Endothelial cell of umbilical vein (primary cell): ENCODE measurements around the gene LEMD3. TPM values are rescaled to one million over a fixed set of nuclear protein-coding genes. Genes with fewer than 3 reads are reported as not detected.
A peak's percentile ranks its signal among the peaks of the same experiment; 100 is the strongest.

Experiments used
- BruUV-seq: library from RNA; stranded (reverse); fragments of 400-500 nt; replicated peaks from 2 replicates; lab custom pipeline; 2021; lab: Mats Ljungman, UMichigan
- CTCF ChIA-PET: fragments of 300-600, 350-600 bp; sonication (Branson Sonifier 250); formaldehyde crosslinking; loops from one replicate; lab custom pipeline; 2021; ENCODE audit warnings: antibody characterized with exemption, inconsistent platforms; lab: Charles Lee
- POLR2A ChIA-PET: fragments of 300-600, 350-600 bp; sonication (Branson Sonifier 250); formaldehyde crosslinking; loops from one replicate; lab custom pipeline; 2021; ENCODE audit warnings: antibody characterized with exemption, inconsistent platforms; lab: Charles Lee
- DNase-seq: peaks from one replicate; pipeline ENCODE4 v3.0.0-alpha.2; 2011; ENCODE audit warnings: low read depth, low spot score
- FAIRE-seq: peaks from 2 replicates; lab custom pipeline; 2011; peaks lifted over from hg19 to GRCh38; lab: Jason Lieb, UNC
- H2AFZ ChIP-seq: 2 replicates; pipeline ENCODE4 v1.6.0; 2012; ENCODE audit warnings: low read depth, low read length, control low read depth, inconsistent platforms
- H3K27ac ChIP-seq: 2 replicates; pipeline ENCODE4 v1.5.1; 2011; ENCODE audit warnings: low read depth, mild to moderate bottlenecking, control low read depth, low read length, moderate library complexity; ENCODE audit not compliant: insufficient read depth
- H3K27me3 ChIP-seq, 2 experiments: 2 replicates each; pipeline versions ENCODE4 v1.6.0 to v1.6.1; 2011; ENCODE audit warnings: low read length in 2 of 2, mixed read lengths in 1 of 2; ENCODE audit not compliant: control insufficient read depth in 2 of 2, insufficient read depth in 2 of 2
- H3K36me3 ChIP-seq, 2 experiments: 2 replicates in 1 of 2; 3 replicates in 1 of 2; pipeline ENCODE4 v1.5.1; 2011; ENCODE audit warnings: low read length in 2 of 2, mild to moderate bottlenecking in 1 of 2, moderate library complexity in 1 of 2; ENCODE audit not compliant: control insufficient read depth in 2 of 2, insufficient read depth in 2 of 2; ENCODE audit errors: extremely low read depth in 1 of 2
- H3K4me1 ChIP-seq: 3 replicates; pipeline ENCODE4 v1.5.1; 2011; ENCODE audit warnings: mild to moderate bottlenecking, low read length; ENCODE audit not compliant: control insufficient read depth, insufficient read depth; ENCODE audit errors: extremely low read depth
- H3K4me2 ChIP-seq: 2 replicates; pipeline ENCODE4 v1.6.1; 2011; ENCODE audit warnings: low read length, control low read depth, mixed read lengths; ENCODE audit not compliant: insufficient read depth
- H3K4me3 ChIP-seq, 3 experiments: fragments of 200-600 bp in 1 of 3; sonication (generic), shearing (Covaris generic) in 1 of 3; replicated peaks in 1 of 3; 2 replicates each; pipeline ENCODE4 v1.5.1; 2011 to 2016; ENCODE audit warnings: control low read depth in 3 of 3, low read length in 3 of 3, mild to moderate bottlenecking in 2 of 3, inconsistent platforms in 1 of 3, low read depth in 1 of 3, moderate library complexity in 1 of 3; ENCODE audit not compliant: insufficient read depth in 1 of 3
- H3K79me2 ChIP-seq: 2 replicates; pipeline ENCODE4 v1.6.0; 2012; ENCODE audit warnings: low read length, inconsistent platforms; ENCODE audit not compliant: control insufficient read depth, insufficient read depth
- H3K9ac ChIP-seq: replicated peaks from 2 replicates; pipeline ENCODE3; 2011; ENCODE audit warnings: low read length, control low read depth; ENCODE audit not compliant: insufficient read depth; ENCODE audit errors: extremely low read depth
- H3K9me1 ChIP-seq: replicated peaks from 3 replicates; pipeline ENCODE4 v1.6.0; 2011; ENCODE audit warnings: mild to moderate bottlenecking, low read length; ENCODE audit not compliant: control insufficient read depth, insufficient read depth; ENCODE audit errors: extremely low read depth
- H3K9me3 ChIP-seq: replicated peaks from 2 replicates; pipeline ENCODE4 v1.5.1; 2012; ENCODE audit warnings: low read length, inconsistent platforms; ENCODE audit not compliant: control insufficient read depth, insufficient read depth
- H4K20me1 ChIP-seq: replicated peaks from 2 replicates; pipeline ENCODE3; 2011; ENCODE audit warnings: mild to moderate bottlenecking, low read length; ENCODE audit not compliant: control insufficient read depth, insufficient read depth; ENCODE audit errors: extremely low read depth
- CTCF ChIP-seq, 2 donors: IDR thresholded peaks; 1 replicate in 1 of 2; 2 replicates in 1 of 2; pipeline ENCODE4 v1.5.1; 2011; ENCODE audit warnings: low read length in 2 of 2, mild to moderate bottlenecking in 2 of 2, moderate library complexity in 2 of 2, control low read depth in 1 of 2, inconsistent platforms in 1 of 2, low read depth in 1 of 2; ENCODE audit not compliant: insufficient read depth in 1 of 2; ENCODE audit errors: extremely low read depth in 1 of 2
- EZH2 ChIP-seq: IDR thresholded peaks from 2 replicates; pipeline ENCODE4 v1.6.1; 2012; ENCODE audit warnings: borderline replicate concordance, low read depth, mild to moderate bottlenecking, moderate library complexity, low read length, inconsistent platforms; ENCODE audit not compliant: severe bottlenecking
- FOS ChIP-seq: IDR thresholded peaks from 2 replicates; pipeline ENCODE4 v1.6.1; 2011; ENCODE audit warnings: mild to moderate bottlenecking, low read length, moderate library complexity, borderline replicate concordance; ENCODE audit not compliant: insufficient read depth
- GATA2 ChIP-seq: IDR thresholded peaks from 2 replicates; pipeline ENCODE4 v1.7.0; 2011; ENCODE audit warnings: low read depth, mild to moderate bottlenecking, moderate library complexity, mixed read lengths, low read length; ENCODE audit not compliant: insufficient read length, insufficient read depth
- JUN ChIP-seq: IDR thresholded peaks from 2 replicates; pipeline ENCODE4 v1.6.1; 2011; ENCODE audit warnings: borderline replicate concordance, low read depth; ENCODE audit not compliant: insufficient read length, insufficient read depth
- MAX ChIP-seq: IDR thresholded peaks from 2 replicates; pipeline ENCODE4 v1.6.1; 2011; ENCODE audit not compliant: insufficient read depth, insufficient read length
- MYC ChIP-seq: IDR thresholded peaks from one replicate; pipeline ENCODE4 v1.6.1; 2011; ENCODE audit warnings: mild to moderate bottlenecking, low read depth, low read length
- POLR2A ChIP-seq: IDR thresholded peaks from 2 replicates; pipeline ENCODE4 v1.6.1; 2012; ENCODE audit warnings: low read depth, mild to moderate bottlenecking, control low read depth, low read length
- POLR2AphosphoS5 ChIP-seq: IDR thresholded peaks from 2 replicates; pipeline ENCODE4 v1.6.1; 2012; ENCODE audit warnings: low read depth, mild to moderate bottlenecking, control low read depth, low read length, moderate library complexity; ENCODE audit not compliant: insufficient read depth
- dilution Hi-C: fragments of 300-500 bp; cut with MboI; formaldehyde crosslinking; loops from one replicate; pipeline ENCODE4 v1.15.0; 2019; ENCODE audit warnings: low sequenced_read_pairs; ENCODE audit not compliant: extremely low pct_ligation_motif_present
- intact Hi-C: fragments of 100-400 bp; cut with micrococcal nuclease; formaldehyde crosslinking; loops from one replicate; pipeline ENCODE4 v1.10.0; 2022
- polyA plus RNA-seq, 4 experiments: library from polyadenylated mRNA; depleted of rRNA in 3 of 4; stranded (reverse) in 3 of 4; unstranded in 1 of 4; fragments of >200 nt; gene quantifications; 2 replicates each; pipeline versions ENCODE4 v1.2.1 to v1.2.3, GENCODE V29; 2011 to 2012; ENCODE audit warnings: missing spikeins in 1 of 4
- total RNA-seq: library from RNA; stranded (reverse); gene quantifications from 2 replicates; pipeline ENCODE4 v1.2.3, GENCODE V29; 2021

The LEMD3 gene
- total and polyA plus RNA-seq, 2 donors (not counting 3 experiments of a cell fraction or from before 2014, with no cell fraction given) = 7.4 to 24.2 TPM

DNA sequence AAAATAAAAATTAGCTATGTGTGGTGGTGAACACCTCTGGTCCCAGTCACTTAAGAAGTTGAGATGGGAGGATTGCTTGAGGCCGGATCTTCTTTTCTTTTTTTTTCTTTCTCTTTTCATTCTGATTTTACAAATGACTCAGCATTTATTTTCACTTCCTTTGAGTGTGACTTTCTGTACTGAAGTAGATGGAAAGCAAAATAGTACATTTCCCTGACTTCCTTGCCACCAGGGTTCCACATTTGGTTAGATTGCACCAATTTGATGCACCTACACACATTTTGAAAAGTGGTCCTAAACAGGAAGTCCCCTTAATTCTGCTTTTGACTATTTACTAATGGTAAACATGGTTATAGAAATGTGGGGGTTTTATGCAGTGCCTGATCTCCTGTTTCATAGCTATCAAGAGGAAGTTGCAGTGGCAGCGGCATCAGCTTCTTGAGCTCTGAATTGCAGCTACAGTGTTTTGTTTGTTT, 13.0 kb upstream of the LEMD3 start:
- peaks cover 7% of the 10 kb centered on the region for H3K4me1 ChIP-seq
- peak overlapping the region; percentile 42 for H3K4me2 ChIP-seq
- intact Hi-C loops (no loop called here), dilution Hi-C loops (no loop called here)
- H3K27ac ChIP-seq = no peak overlapping the region
- H3K27me3 ChIP-seq = peaks cover 0 to 2% of the 10 kb centered on the region in 2 experiments
- no peaks in the 10 kb centered on the region for H4K20me1 ChIP-seq
- DNase-seq = peak; percentile 45
- H3K9me1 ChIP-seq = no peaks in the 10 kb centered on the region
- no peak overlapping the region for H3K9ac ChIP-seq
- no peak for TF ChIP-seq JUN
- no peak for TF ChIP-seq MAX
- no peak for TF ChIP-seq CTCF (IDR thresholded peaks at IDR 0.05; ENCODE audit: extremely low read depth in 1 of 2, insufficient read depth in 1 of 2, low read depth in 1 of 2, low read length in 2 of 2)
- TF ChIP-seq MYC = no peak
- TF ChIP-seq FOS = no peak
- no peak for TF ChIP-seq POLR2A
- TF ChIP-seq EZH2 = no peak
- TF ChIP-seq GATA2 = no peak
- no peak for TF ChIP-seq POLR2AphosphoS5
- H3K36me3 ChIP-seq = no peaks in the 10 kb centered on the region
- H3K9me3 ChIP-seq = no peaks in the 10 kb centered on the region
- H3K79me2 ChIP-seq = no peaks in the 10 kb centered on the region
- no TSS peak for BruUV-seq
- no peak for FAIRE-seq
- ChIA-PET POLR2A (no interaction called here), CTCF (interaction anchor here (0.9 to 1.5 kb wide), 5 partner anchors 11 to 76 kb away, joined by 3 to 8 read pairs (median 3); partner anchors contain the start of gene LEMD3)
- no peak overlapping the region for H3K4me3 ChIP-seq
- H2AFZ ChIP-seq = peak overlapping the region; percentile 91
